Measurements from ENCODE around the gene MTG2. TPM values are rescaled to one million over a fixed set of nuclear protein-coding genes. Genes with fewer than 3 reads are reported as not detected.
A peak's percentile ranks its signal among the peaks of the same experiment; 100 is the strongest.

MTG2 gene
- total and polyA plus RNA-seq, 2 of the 8 experiments (the other 6 are each of a cell fraction or from before 2014, with no cell fraction given): 14.4 to 22.8 TPM

DNA sequence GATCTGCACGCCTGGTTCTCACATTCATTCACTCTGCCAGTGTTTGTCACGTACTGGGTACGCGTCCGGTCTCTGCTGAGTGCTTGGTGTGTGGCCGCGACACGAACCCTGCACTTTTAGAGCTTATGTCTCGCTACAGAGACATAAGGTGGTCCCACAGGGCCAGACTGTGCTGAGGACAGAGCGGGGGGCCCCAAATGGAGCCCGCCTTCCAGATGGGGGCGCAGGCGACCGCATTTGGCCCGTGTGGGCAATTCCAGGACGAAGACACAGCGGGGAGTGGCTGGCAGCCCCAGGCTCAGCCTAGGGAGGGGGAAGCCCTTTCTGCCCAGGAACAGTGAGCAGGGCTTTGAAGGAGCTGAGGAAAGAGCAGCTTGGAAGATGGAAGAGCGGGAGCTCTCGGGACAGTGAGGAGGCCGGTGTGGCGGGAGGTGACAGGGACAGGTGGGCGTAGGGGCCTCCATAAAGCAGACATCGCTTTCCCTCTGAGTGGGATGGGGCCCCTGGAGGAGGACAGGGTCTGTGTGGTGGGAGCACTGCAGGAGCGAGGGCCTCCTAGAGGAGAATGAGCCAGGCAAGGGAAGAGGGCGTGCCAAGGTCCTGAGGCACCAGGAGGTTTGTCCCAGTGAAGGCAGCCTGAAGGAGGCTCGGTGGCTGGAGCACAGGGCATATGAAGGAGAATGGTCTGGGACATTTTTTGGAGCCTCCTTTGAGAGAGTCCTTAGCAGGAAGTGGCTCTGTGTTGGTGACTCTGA is 7.8 kb upstream of the MTG2 start:
- Histone ChIP-seq H4K20me1 (replicated peaks in 1 of 2; ENCODE audit: control insufficient read depth in 1 of 2, insufficient read depth in 2 of 2, low read length in 2 of 2) (peaks cover 0 to 4% of the 10 kb centered on the region in 2 experiments), H3K4me1 (replicated peaks in 1 of 4; ENCODE audit: control insufficient read depth in 3 of 4, insufficient read depth in 4 of 4, low read length in 3 of 4) (no peaks in the 10 kb centered on the region), H3K23me2 (ENCODE audit: low read depth, low read length) (no peaks in the 10 kb centered on the region), H4K8ac (ENCODE audit: extremely low read depth, insufficient read depth, low read length) (no peak overlapping the region; the same call in 1 of the 2 replicates), H3K79me1 (ENCODE audit: low read depth, low read length) (no peaks in the 10 kb centered on the region), H3K4me2 (ENCODE audit: insufficient read depth in 1 of 2, low read depth in 2 of 2, low read length in 2 of 2) (no peak overlapping the region), H3K9ac (replicated peaks in 1 of 4; ENCODE audit: extremely low read depth in 1 of 4, low read depth in 3 of 4, low read length in 3 of 4) (no peak overlapping the region), H3K36me3 (ENCODE audit: control insufficient read depth in 2 of 4, insufficient read depth in 4 of 4, low read length in 3 of 4) (peaks cover 2 to 24% (median 14%) of the 10 kb centered on the region in 4 experiments; a peak in 6 of 8 replicates), H2BK20ac (ENCODE audit: low read length) (no peak overlapping the region), H4K5ac (ENCODE audit: insufficient read length, low read depth, low read length) (no peak overlapping the region), H3K4me3 (ENCODE audit: extremely low read depth in 1 of 4, insufficient read depth in 2 of 4, low read depth in 3 of 4, low read length in 4 of 4) (no peak overlapping the region), H3K23ac (ENCODE audit: insufficient read length) (no peak overlapping the region), H2BK120ac (replicated peaks; ENCODE audit: low read depth, low read length) (no peak overlapping the region), H2BK15ac (ENCODE audit: low read length) (no peak overlapping the region), H2AFZ (ENCODE audit: low read length) (no peak overlapping the region), H3K9me3 (ENCODE audit: insufficient read depth in 2 of 2, low read depth in 1 of 2, low read length in 1 of 2) (no peaks in the 10 kb centered on the region), H3K79me2 (ENCODE audit: control insufficient read depth in 1 of 2, insufficient read depth in 2 of 2, low read length in 2 of 2) (no peaks in the 10 kb centered on the region), H3K27me3 (replicated peaks in 1 of 4; ENCODE audit: control insufficient read depth in 3 of 4, extremely low read depth in 1 of 4, insufficient read depth in 3 of 4, low read length in 3 of 4) (no peaks in the 10 kb centered on the region), H3K18ac (ENCODE audit: extremely low read depth, low read length) (no peak overlapping the region), H2BK12ac (ENCODE audit: low read depth, low read length) (no peak overlapping the region), H3K56ac (replicated peaks; ENCODE audit: insufficient read length, low read depth, low read length) (no peak overlapping the region), H3K4ac (replicated peaks; ENCODE audit: insufficient read length, low read depth, low read length) (no peak overlapping the region), H2AK5ac (ENCODE audit: low read depth, low read length) (no peak overlapping the region), H2BK5ac (ENCODE audit: low read depth, low read length) (no peak overlapping the region), H3K14ac (ENCODE audit: insufficient read length) (no peak overlapping the region), H4K91ac (replicated peaks; ENCODE audit: insufficient read length, low read length) (no peak overlapping the region), H3K27ac (ENCODE audit: low read depth, low read length) (no peak overlapping the region)
- ChIA-PET CTCF (ENCODE audit: partially characterized antibody) (interaction anchor here (0.6 to 1.2 kb wide), 5 partner anchors 10 to 754 kb away, joined by 3 to 4 read pairs (median 4); no protein-coding TSS in a partner anchor), POLR2A (ENCODE audit: partially characterized antibody) (interaction anchor here (0.6 to 1.6 kb wide), 7 partner anchors 8 to 53 kb away, joined by 3 to 7 read pairs (median 3); partner anchors contain the start of gene MTG2)
- TF ChIP-seq CREB1 (IDR thresholded peaks at IDR 0.05): no peak
- TF ChIP-seq, protein P1, sequence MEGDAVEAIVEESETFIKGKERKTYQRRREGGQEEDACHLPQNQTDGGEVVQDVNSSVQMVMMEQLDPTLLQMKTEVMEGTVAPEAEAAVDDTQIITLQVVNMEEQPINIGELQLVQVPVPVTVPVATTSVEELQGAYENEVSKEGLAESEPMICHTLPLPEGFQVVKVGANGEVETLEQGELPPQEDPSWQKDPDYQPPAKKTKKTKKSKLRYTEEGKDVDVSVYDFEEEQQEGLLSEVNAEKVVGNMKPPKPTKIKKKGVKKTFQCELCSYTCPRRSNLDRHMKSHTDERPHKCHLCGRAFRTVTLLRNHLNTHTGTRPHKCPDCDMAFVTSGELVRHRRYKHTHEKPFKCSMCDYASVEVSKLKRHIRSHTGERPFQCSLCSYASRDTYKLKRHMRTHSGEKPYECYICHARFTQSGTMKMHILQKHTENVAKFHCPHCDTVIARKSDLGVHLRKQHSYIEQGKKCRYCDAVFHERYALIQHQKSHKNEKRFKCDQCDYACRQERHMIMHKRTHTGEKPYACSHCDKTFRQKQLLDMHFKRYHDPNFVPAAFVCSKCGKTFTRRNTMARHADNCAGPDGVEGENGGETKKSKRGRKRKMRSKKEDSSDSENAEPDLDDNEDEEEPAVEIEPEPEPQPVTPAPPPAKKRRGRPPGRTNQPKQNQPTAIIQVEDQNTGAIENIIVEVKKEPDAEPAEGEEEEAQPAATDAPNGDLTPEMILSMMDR (IDR thresholded peaks at IDR 0.05; ENCODE audit: control extremely low read depth in 1 of 3, insufficient read depth in 1 of 3, low read depth in 1 of 3, low read length in 3 of 3): peak in 1 of 3 experiments; percentile 0; a peak in 1 of 4 replicates
- WGBS, 2 experiments (ENCODE audit: extremely low coverage in 1 of 2, insufficient coverage in 1 of 2, insufficient read length in 1 of 2, insufficient replicate concordance in 2 of 2, low coverage in 1 of 2, low lambda C conversion rate in 2 of 2, missing lambda C conversion rate in 1 of 2): 90% methylated on average over 26 of the region's 26 CpGs; no CpG with 5 or more reads in 1 of the 2 experiments
- FAIRE-seq: no peak
- DNase-seq (ENCODE audit: low read depth in 1 of 2, low spot score in 2 of 2): no peak
